Activated naive CD8-positive, alpha-beta T cell treated with anti-CD3 and anti-CD28 coated beads, Interleukin-2, amount 10 ng/mL, durations not matched to agents 7 days and 5 days (primary cell): ENCODE measurements around the gene ITM2C. TPM values are rescaled to one million over a fixed set of nuclear protein-coding genes. Genes with fewer than 3 reads are reported as not detected.

Experiments used
- ATAC-seq: fragments of 150-1000 bp; cut with Tn5 transposase; one replicate; pipeline ENCODE4 v1.10.0; 2021; ENCODE audit warnings: low read depth, moderate library complexity
- POLR2A ChIA-PET: fragments of 350-600 bp; sonication (Branson Sonifier 250); formaldehyde crosslinking; loops from one replicate; lab custom pipeline; 2021; ENCODE audit warnings: antibody characterized with exemption; lab: Charles Lee
- DNase-seq: peaks from one replicate; pipeline ENCODE4 v3.0.0; 2021
- H3K27ac Mint-ChIP-seq: one replicate; pipeline ENCODE4 v1.8.0; 2022; ENCODE audit warnings: mild to moderate bottlenecking, mixed read lengths
- H3K27me3 Mint-ChIP-seq: one replicate; pipeline ENCODE4 v1.8.0; 2022; ENCODE audit warnings: mild to moderate bottlenecking, moderate library complexity, mixed read lengths
- H3K36me3 Mint-ChIP-seq: one replicate; pipeline ENCODE4 v1.8.0; 2021; ENCODE audit warnings: mild to moderate bottlenecking, mixed read lengths
- H3K4me1 Mint-ChIP-seq: one replicate; pipeline ENCODE4 v1.8.0; 2021; ENCODE audit warnings: mixed read lengths
- H3K4me3 Mint-ChIP-seq: one replicate; pipeline ENCODE4 v1.8.0; 2022; ENCODE audit warnings: mild to moderate bottlenecking, moderate library complexity, mixed read lengths
- H3K9me3 Mint-ChIP-seq: one replicate; pipeline ENCODE4 v1.8.0; 2021; ENCODE audit warnings: mixed read lengths
- total RNA-seq, 2 experiments: library from RNA; stranded (reverse); gene quantifications; one replicate each; pipeline ENCODE4 v1.2.3, GENCODE V29; 2021

Gene ITM2C
- total RNA-seq, 2 experiments from 2014 or later = 102 to 105 TPM

DNA sequence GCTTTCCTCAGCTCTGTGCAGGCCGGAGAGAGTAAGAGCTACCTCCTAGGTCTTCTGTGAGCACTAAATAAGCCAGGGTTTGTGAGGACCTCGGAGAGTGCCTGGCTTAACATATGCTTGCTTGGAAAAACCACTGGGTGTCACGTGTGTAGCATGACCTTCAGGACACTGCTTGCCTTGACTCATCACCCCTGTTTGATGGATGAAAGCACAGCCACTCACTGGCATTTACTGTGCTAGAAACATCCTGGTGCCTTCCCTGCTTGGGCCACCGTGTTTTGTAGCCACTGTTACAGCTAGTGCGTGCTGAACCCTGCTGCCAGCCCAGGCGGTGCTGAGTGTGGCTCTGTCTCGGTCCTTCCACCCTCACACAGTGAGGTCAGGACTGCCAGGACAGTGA, 34.8 kb upstream of the ITM2C start:
- ATAC-seq = no peak
- Mint-ChIP-seq H3K36me3 (no peaks in the 10 kb centered on the region), H3K9me3 (no peaks in the 10 kb centered on the region), H3K27ac (no peak overlapping the region), H3K27me3 (peaks cover 54% of the 10 kb centered on the region), H3K4me1 (peaks cover 6% of the 10 kb centered on the region), H3K4me3 (no peak overlapping the region)
- POLR2A ChIA-PET = no interaction called here
- no peak for DNase-seq

DNA sequence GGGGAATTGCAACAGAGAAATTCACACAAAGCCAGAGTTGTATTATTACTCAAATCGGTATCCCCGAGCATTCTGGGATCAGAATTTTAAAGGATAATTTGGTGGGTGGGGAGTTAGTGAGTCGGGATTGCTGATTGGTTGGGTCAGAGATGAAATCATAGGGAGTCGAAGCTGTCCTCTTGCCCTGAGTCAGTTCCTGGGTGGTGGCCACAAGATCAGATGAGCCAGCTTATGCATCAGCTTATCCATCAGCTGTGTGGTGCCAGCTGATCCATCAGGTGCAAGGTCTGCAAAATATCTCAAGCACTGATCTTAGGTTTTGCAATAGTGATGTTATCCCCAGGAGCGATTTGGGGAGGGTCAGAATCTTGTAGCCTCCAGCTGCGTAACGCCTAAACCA, 34.3 kb upstream of the ITM2C start:
- no peaks in the 10 kb centered on the region for H3K9me3 Mint-ChIP-seq
- no peak overlapping the region for H3K4me3 Mint-ChIP-seq
- H3K27ac Mint-ChIP-seq = no peak overlapping the region
- no peaks in the 10 kb centered on the region for H3K36me3 Mint-ChIP-seq
- H3K27me3 Mint-ChIP-seq = peaks cover 53% of the 10 kb centered on the region
- POLR2A ChIA-PET = no interaction called here
- ATAC-seq (no peak), DNase-seq (no peak)
- peaks cover 6% of the 10 kb centered on the region for H3K4me1 Mint-ChIP-seq

DNA sequence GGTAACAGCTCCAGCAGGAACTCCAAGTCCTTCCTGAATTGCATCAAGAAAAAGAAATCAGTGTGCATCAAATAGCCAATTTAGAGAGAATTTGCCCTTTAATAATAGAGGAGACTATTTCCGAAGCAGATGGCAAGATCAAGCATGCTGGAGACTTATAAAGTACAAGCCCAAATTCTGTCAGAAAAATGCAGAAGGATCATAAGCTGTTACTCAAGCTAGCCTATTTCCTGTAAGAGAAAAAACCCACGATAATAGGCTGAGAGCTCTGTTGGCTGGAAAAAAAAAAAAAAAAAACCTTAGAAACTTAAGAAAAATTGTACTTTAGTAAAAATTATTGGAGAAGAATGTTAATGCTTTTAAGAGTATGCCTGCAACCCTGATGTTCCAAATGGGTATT, 24.4 kb upstream of the ITM2C start:
- peaks cover 2% of the 10 kb centered on the region for H3K4me1 Mint-ChIP-seq
- no peak for ATAC-seq
- H3K27ac Mint-ChIP-seq = no peak overlapping the region
- POLR2A ChIA-PET = no interaction called here
- no peak overlapping the region for H3K4me3 Mint-ChIP-seq
- H3K9me3 Mint-ChIP-seq = peaks cover 9% of the 10 kb centered on the region
- H3K27me3 Mint-ChIP-seq = peaks cover 10% of the 10 kb centered on the region
- no peaks in the 10 kb centered on the region for H3K36me3 Mint-ChIP-seq
- no peak for DNase-seq

DNA sequence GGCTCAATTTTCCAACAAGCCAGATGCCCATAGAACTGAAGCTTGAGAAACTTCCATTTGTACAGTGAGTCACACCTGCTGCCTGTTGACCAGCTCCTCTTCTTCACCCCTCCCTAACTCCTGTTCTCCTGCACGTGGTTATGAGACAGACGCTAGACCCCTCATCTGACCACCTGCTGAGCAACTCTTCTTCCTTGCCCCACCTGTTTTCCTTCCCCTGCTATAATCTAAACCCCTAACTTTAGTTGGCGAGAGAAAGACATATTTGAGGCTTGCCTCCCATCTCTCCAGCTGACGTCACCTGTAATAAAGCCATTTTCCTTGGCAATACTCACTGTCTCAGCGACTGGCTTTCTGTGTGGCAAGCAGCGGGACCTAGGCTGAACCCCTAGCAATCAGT, 22.3 kb upstream of the ITM2C start:
- no peak overlapping the region for H3K4me3 Mint-ChIP-seq
- POLR2A ChIA-PET = no interaction called here
- no peak overlapping the region for H3K27ac Mint-ChIP-seq

DNA sequence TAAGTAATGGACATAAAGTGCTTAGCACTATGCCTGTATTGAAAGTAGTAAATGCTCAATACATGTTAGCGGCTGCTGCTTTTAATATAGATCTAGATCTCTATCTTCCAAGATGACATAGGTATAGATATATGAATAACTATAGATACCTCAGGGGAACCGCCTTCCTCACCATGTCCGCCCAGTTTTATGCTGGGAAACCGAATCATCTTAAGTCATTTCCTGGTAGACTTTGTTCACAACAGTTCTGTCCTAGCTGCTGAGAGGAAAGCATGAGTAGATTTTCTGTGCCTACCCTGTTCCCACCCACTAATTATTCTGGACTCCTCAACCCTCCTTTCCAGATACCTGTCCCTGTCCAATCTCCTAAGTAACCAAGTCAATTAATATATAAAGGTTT, 21.6 kb upstream of the ITM2C start:
- Mint-ChIP-seq H3K9me3 (peaks cover 6% of the 10 kb centered on the region), H3K36me3 (no peaks in the 10 kb centered on the region), H3K27me3 (peaks cover 9% of the 10 kb centered on the region), H3K4me1 (peaks cover 4% of the 10 kb centered on the region), H3K4me3 (no peak overlapping the region), H3K27ac (no peak overlapping the region)
- POLR2A ChIA-PET = no interaction called here
- DNase-seq (no peak), ATAC-seq (no peak)

More for the DNA sequence above, 22.3 kb upstream of the ITM2C start:
- no peak for ATAC-seq
- Mint-ChIP-seq H3K27me3 (peaks cover 9% of the 10 kb centered on the region), H3K36me3 (no peaks in the 10 kb centered on the region), H3K4me1 (peaks cover 2% of the 10 kb centered on the region), H3K9me3 (peaks cover 9% of the 10 kb centered on the region)
- DNase-seq = no peak

DNA sequence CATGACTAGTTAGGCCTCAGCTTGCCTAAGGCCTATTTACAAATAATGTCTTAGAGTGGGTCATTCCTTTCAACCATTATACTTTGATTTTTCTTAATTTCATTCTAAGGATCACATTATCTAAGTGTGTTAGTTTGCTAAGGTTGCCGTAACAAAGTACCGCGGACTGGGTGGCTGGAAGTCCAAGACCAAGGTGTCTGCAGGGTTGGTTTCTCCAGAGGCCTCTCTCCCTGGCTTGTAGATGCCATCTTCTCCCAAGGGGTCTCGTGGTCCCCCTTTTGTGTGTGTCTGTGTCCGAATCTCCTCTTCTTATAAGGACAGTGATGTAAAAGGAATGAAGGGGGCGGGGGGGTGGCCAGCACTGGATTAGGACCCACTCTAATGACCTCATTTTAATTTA, 18.4 kb upstream of the ITM2C start:
- Mint-ChIP-seq H3K4me1 (peaks cover 2% of the 10 kb centered on the region), H3K27me3 (peaks cover 20% of the 10 kb centered on the region), H3K9me3 (no peaks in the 10 kb centered on the region), H3K36me3 (no peaks in the 10 kb centered on the region), H3K4me3 (no peak overlapping the region), H3K27ac (no peak overlapping the region)
- ATAC-seq = no peak
- POLR2A ChIA-PET = interaction anchor here (1.1 kb wide), 1 partner anchor 143 kb away, joined by 3 read pairs; no protein-coding TSS in a partner anchor
- no peak for DNase-seq

DNA sequence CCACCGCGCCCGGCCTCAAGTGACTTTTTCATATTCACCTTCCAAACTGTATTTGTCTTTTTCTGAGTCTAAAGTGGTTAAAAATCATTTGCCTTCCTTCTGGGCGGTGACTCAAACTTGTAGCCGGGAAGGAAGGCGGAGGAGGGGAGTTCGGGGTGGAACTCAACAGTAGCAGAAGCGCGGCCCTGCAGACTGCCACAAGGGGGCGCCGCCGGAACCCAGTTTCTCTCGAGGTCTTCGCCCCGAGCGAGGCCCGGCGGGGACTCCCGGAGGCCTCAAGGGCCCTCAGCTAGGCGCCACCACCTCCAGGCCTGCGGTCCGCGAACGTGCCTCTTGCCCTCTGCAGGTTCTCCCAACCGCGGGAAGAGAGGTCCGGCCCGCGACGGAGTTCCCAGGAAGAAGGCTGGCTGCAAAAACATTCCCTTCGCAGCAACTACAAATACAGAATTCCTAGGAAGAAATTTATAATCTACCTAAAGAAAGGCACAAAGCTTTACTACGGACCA, 16.8 kb upstream of the ITM2C start:
- peak; percentile 91 for DNase-seq
- Mint-ChIP-seq H3K9me3 (no peaks in the 10 kb centered on the region), H3K27ac (no peak overlapping the region), H3K27me3 (peaks cover 21% of the 10 kb centered on the region), H3K4me3 (no peak overlapping the region), H3K36me3 (no peaks in the 10 kb centered on the region), H3K4me1 (peaks cover 2% of the 10 kb centered on the region)
- peak; percentile 94 for ATAC-seq
- POLR2A ChIA-PET = interaction anchor here (0.7 kb wide), 1 partner anchor 207 kb away, joined by 3 read pairs; no protein-coding TSS in a partner anchor

DNA sequence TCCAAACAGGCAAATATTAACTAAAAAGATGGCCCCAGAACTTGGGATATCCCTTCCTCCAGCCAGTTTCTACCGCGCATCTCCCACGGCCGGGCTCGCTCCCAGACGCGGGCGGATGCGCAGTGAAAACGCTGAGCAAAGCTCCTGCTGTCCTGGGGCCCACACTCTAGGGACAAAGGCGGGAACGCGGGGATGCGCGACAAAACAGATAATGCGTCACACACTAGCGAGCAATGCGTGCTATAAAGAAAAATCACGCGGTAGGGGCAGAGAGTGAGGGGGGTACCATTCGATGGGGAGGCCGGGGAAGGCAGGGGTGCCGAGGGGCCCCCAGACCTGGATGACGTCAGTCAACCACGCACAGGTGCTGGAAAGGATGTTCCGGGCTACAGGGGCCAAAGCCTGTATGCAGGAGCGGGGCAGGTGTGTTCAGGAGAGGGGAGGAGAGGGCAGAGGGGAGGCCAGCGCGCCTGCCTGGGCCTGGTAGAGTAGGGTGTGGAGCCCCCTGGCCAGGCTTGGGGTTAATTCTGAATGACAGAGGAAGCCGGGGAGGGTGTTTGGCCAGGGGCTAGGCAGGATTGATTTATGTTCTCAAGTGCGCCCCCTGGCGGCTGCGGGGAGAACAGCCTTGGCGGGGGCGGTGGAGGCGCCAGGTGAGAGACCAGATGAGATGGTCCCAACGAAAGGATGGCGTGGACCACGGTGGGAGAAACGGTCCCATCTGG, 14.9 kb upstream of the ITM2C start:
- POLR2A ChIA-PET = no interaction called here
- Mint-ChIP-seq H3K36me3 (no peaks in the 10 kb centered on the region), H3K27me3 (peaks cover 39% of the 10 kb centered on the region), H3K9me3 (no peaks in the 10 kb centered on the region), H3K4me3 (no peak overlapping the region), H3K4me1 (peaks cover 2% of the 10 kb centered on the region), H3K27ac (no peak overlapping the region)
- DNase-seq (peak; percentile 86), ATAC-seq (peak; percentile 77)

DNA sequence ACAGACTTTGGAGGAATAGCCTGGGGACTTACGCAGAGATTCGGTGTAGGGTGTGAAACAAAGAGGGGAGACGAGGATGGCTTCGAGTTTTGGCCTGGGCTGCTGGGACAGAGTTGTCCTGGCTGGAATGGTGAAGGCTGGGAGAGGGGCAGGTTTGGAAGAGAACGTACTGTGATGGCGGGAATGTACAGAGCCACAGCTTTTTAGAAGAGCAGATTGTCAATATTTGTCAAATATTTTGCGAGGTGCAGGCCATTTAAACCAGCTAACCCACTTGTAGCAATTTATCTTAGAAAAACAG, 14.4 kb upstream of the ITM2C start:
- DNase-seq (no peak), ATAC-seq (no peak)
- no peak overlapping the region for H3K4me3 Mint-ChIP-seq
- peaks cover 41% of the 10 kb centered on the region for H3K27me3 Mint-ChIP-seq
- no peak overlapping the region for H3K27ac Mint-ChIP-seq
- H3K9me3 Mint-ChIP-seq = no peaks in the 10 kb centered on the region
- H3K36me3 Mint-ChIP-seq = no peaks in the 10 kb centered on the region
- H3K4me1 Mint-ChIP-seq = peaks cover 2% of the 10 kb centered on the region
- POLR2A ChIA-PET = no interaction called here

DNA sequence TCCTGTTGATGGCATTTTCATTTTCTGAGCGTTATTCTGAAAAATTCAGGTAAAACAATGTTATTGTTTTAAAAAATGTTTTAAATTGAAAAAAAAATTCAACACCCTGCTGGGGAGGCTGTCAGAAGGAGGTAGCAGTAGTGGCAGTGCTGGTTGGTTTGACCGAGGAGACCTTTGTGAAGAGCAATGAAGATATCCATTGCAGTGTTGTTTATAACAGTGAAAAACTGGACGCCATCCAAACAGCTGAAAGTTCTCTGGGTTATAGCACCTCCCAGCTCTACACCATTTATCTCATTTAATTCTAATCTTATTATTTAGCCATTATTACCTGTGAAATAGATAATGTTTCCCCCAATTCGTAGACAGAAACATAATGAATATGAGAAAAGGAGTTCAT, 12.6 kb upstream of the ITM2C start:
- Mint-ChIP-seq H3K4me1 (peaks cover 2% of the 10 kb centered on the region), H3K4me3 (no peak overlapping the region), H3K36me3 (no peaks in the 10 kb centered on the region), H3K9me3 (no peaks in the 10 kb centered on the region), H3K27me3 (peaks cover 52% of the 10 kb centered on the region), H3K27ac (no peak overlapping the region)
- ATAC-seq (no peak), DNase-seq (no peak)
- POLR2A ChIA-PET = no interaction called here

DNA sequence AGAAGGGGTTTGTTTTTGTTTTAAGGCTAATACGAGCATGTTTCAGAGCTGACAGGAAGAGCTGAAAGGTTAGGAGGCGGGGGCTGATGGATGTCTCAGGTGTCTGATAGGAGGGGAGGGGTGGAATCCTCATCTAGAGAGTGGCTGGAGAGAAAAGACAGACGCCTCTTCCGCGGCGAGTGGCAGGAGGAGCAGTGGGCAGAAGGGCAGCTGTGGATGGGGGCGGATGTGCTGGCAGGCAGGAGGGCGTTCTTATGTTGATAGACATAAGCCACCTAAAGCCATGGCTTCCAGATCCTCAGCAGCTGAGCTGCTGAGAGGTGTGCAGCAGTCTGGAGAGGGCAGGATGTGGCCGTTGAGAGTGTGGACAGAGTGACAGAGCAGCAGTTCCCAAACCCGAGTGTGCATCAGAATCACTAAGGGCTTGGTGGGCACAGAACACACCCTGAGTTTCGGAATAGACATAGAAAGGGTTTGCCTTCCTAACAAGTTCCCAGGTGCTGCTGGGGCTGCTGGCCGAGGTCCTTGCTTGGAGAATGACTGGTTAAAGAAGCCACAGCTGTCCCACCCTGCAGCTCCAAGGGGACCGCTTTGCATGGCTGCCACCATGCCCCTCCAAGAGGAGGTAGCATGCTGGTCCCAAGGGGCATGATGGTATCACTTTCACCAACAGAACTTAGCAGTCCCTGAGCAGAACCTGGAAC, 3.0 kb upstream of the ITM2C start:
- no peaks in the 10 kb centered on the region for H3K9me3 Mint-ChIP-seq
- POLR2A ChIA-PET = interaction anchor here (2.3 kb wide), 1 partner anchor 16 kb away, joined by 7 read pairs; no protein-coding TSS in a partner anchor
- no peaks in the 10 kb centered on the region for H3K36me3 Mint-ChIP-seq
- ATAC-seq (peak; percentile 47), DNase-seq (peak; percentile 42)
- peak overlapping the region; percentile 76 for H3K27ac Mint-ChIP-seq
- H3K4me1 Mint-ChIP-seq = peaks cover 35% of the 10 kb centered on the region
- peak overlapping the region; percentile 61 for H3K4me3 Mint-ChIP-seq
- H3K27me3 Mint-ChIP-seq = peaks cover 15% of the 10 kb centered on the region

DNA sequence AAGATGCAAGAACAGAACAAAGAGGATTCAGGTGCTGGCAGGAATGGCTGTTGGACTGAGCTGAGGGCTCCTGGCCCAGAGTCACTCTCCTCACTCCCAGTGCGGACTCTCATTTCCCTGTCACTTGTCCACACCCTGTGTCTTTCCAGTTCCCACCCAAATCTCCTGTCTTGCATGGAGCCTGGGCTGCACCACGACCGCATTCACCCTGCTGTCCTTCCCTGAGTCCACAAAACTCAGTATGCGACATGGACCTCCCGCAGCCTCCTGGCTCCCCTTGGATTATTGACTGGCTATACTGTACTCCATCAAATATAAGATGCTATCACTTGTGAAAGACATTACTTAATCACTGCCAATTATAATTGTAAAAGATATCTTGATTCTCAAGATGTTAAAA, 2.5 kb upstream of the ITM2C start:
- peaks cover 15% of the 10 kb centered on the region for H3K27me3 Mint-ChIP-seq
- no peaks in the 10 kb centered on the region for H3K36me3 Mint-ChIP-seq
- ATAC-seq (no peak), DNase-seq (no peak)
- H3K9me3 Mint-ChIP-seq = no peaks in the 10 kb centered on the region
- H3K4me1 Mint-ChIP-seq = peaks cover 40% of the 10 kb centered on the region
- POLR2A ChIA-PET = interaction anchor here (1.0 to 2.3 kb wide), 2 partner anchors 15 to 63 kb away, joined by 3 to 7 read pairs; no protein-coding TSS in a partner anchor
- no peak overlapping the region for H3K4me3 Mint-ChIP-seq
- no peak overlapping the region for H3K27ac Mint-ChIP-seq

DNA sequence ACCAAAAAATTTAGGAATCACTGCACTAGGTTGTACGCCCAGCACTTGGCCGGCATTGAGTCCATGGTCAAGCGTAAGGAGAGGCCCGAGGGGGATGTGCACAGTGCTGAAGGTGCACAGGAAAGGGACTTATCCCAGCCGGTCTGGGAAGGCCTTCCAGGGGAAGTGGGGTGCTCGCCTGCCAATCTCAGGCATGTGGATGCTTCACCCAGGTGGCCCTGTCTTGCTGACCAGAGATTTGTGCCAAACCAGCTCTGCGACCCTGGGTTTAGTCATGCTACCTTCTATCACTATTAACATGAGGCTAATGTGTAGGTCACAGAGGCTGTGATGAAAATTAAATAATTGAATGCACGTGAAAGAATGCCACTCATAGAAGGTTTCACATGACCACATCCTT, 1.7 kb upstream of the ITM2C start:
- Mint-ChIP-seq H3K36me3 (no peaks in the 10 kb centered on the region), H3K4me3 (no peak overlapping the region), H3K27me3 (peaks cover 11% of the 10 kb centered on the region), H3K9me3 (no peaks in the 10 kb centered on the region), H3K4me1 (peaks cover 42% of the 10 kb centered on the region), H3K27ac (no peak overlapping the region)
- POLR2A ChIA-PET = interaction anchor here (0.8 to 1.0 kb wide), 3 partner anchors 16 to 124 kb away, joined by 3 read pairs; no protein-coding TSS in a partner anchor
- ATAC-seq = no peak
- DNase-seq = no peak
